NCI-H526 (cell line): ENCODE measurements around the gene UBE2G2.
A peak's percentile ranks its signal among the peaks of the same experiment; 100 is the strongest.

Experiments
- DNase-seq, 2 experiments: peaks; one replicate each; lab custom pipeline; 2025; lab: John Stamatoyannopoulos, UW

Gene UBE2G2

DNA sequence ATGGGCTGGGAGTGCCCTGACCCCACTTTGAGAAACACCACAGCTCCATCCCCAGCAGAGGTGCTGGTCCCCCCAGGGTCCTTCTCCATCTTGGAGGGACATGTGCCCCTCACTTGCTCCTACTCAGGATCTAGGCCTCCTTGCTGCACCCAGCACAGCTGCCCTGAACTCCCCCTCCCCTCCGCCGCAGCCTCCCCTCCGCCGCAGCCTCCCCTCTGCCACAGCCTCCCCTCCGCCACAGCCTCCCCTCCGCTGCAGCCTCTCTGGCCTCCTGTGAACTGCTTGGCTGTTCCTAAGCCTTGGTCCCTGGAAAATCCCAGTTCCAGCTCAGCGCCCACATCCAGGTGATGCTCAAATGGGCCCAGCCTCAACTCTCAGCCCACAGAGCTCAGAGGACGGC, 74.3 kb downstream of the UBE2G2 start:
- DNase-seq, result no peak

DNA sequence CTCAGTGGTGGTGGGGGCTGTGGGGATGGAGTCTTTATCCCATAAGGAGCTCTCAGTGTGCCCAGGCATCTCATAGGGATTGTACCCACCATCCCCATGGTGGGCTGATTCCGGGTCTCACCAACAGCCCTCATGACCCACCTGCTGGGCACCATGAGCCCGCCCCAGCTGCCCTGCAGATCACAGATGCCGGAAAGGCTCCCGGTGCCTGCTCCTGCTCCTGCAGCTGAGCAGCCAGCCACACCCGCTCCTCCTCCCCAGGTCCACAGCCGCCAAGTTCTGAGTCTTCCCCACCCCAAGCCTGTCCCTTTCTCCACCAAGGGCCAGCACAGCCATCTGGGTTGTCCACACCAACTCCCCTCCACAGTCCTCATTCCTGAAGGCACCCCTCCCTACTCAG, 74.8 kb downstream of the UBE2G2 start:
- DNase-seq, result no peak

DNA sequence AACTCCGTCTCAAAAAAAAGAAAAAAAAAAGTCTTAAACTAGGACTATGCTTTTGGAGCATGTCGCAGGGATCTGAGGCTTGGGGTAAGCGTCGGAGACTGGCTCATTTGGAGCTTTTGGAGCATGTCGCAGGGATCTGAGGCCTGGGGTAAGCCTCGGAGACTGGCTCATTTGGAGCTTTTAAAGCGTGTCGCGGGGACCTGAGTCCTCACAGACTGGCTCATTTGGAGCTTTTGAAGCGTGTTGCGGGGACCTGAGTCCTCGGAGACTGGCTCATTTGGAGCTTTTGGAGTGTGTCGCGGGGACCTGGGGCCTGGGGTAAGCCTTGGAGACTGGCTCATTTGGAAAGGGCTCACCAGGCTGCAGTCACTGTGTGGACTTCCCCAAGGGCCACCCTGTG, 76.7 kb downstream of the UBE2G2 start:
- DNase-seq, result no peak

DNA sequence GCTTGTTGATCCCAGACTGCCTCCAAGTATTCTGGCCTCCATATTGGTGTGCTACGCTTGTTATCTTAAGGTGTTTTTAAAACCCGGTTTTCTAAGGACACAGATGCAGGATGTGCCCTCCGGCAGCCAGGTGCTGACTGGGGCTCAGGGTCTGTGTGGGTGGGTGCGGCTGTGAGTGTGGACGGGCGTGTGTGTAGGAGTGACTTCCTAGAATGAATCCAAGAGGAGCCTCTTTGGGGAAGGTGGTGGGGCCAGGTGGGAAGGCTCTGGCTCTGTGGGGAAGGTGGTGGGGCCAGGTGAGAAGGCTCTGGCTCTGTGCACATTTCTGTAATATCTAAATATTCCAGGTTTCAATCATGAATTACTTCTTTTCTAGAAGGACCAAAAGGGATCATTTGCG, 77.4 kb downstream of the UBE2G2 start:
- DNase-seq, result no peak

DNA sequence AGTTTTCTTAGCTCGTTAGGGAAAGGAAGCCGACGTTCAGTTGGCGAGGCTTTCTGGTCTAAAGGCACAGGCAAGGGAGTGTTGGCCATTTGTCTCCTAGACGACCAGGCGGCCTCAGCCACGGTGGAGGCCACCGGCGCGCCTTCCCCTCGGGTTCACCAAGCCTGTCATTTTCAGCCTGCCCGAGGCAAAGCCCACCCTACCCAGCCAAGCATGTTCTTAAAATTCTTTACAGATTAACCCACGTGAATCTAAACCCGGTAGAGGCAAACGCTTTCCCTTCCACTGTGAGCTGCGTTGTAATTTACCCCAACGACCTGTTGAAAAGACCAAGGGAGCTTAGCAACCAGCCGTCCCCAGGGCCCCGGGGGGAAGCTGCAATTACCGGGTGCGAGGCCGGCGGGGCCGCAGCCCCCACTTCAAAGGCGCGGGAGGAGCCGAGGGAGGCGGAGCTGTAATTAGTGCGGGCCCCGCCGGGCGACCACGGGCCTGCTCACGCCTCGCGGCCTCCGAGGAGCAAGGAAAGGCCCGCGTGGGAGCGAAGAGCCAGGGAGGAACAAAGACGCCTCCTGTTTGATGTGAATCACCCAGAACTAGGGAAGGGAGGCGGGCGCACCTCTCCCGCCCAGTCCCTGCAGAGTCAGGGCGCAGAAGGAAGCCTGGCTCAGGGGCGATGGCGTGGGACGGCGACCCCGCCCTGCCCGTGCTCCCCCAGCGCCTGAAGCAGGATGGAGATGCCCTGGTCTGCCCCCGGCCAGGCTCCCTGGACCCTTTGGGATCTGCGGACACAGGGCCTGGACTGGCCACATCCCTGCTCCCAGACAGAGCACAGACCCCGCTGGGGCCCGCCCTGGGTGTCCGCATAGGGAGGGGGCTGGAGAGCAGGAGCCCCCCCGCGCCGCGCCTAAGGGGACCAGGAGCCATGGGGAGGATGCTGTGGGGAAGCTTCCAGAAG, 78.2 kb downstream of the UBE2G2 start:
- DNase-seq, result peak in 1 of 2 experiments; percentile 47

DNA sequence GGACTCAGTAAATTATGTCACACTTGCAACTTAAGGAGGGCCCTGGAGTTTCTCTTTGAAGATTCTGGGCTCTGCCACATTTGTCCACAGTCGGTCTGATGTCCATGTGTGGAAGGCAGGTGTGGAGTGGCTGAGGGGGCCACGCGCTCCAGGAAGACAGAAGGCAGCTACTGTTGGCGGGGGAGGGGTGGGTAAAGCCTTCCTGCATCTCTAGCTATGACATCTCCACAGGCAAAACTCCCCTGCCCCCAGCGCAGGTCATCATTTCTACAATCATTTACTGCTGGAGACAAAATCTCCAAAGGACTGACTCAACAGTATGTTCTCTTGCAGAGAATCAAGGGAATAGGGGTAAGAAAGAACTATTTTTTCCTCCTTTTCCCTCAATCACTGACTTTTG, 78.9 kb downstream of the UBE2G2 start:
- DNase-seq, result no peak

DNA sequence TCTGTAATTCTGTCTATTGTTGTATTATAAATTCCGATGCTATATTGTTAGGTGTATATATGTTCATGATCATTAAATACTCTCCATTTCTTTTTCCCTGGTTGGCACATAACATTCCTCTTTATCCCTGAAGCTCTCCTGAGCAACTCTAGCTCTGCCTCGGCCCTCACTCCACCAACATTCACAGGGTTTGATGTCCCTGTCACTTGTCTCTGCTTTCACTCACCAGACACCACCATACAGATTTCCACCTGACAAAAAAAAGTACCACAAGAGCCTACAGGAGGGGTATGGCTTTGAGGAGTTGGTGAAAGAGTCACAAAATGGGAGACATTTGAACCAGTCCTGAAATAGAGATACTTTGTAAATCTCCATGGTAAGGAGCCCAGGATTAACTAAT, 81.5 kb downstream of the UBE2G2 start:
- no peak for DNase-seq
